Measurements from ENCODE around the gene SKI. TPM values are rescaled to one million over a fixed set of nuclear protein-coding genes. Genes with fewer than 3 reads are reported as not detected.

SKI gene
- total RNA-seq, 1 experiment from 2014 or later = 89.5 TPM

GRCh38 chr1:2291577-2291976, 63.5 kb downstream of the SKI start:
- H3K9me3 ChIP-seq (ENCODE audit: control insufficient read depth, low read depth, low read length) = no peaks in the 10 kb centered on the region
- no peak overlapping the region for H3K9ac ChIP-seq (ENCODE audit: extremely low read depth, insufficient read length, low read length)
- no peak for DNase-seq
- no peak for TF ChIP-seq CTCF (conservative IDR thresholded peaks at IDR 0.05)
- H2BK20ac ChIP-seq (ENCODE audit: low read depth, low read length, poor library complexity, severe bottlenecking) = no peak overlapping the region
- no peak overlapping the region for H3K14ac ChIP-seq (ENCODE audit: insufficient read depth, low read length)
- peaks cover 31 to 46% of the 10 kb centered on the region in 2 experiments for H3K4me1 Mint-ChIP-seq
- no peak overlapping the region for H4K91ac ChIP-seq (ENCODE audit: insufficient read length, low read depth, low read length)
- no peak overlapping the region for H3K18ac ChIP-seq (ENCODE audit: insufficient read length, low read depth, low read length)
- H3K27ac ChIP-seq (ENCODE audit: insufficient read length, low read depth, low read length) = no peak overlapping the region
- H2AK5ac ChIP-seq (ENCODE audit: insufficient read length, low read length) = no peak overlapping the region
- no peak overlapping the region for H3K56ac ChIP-seq (ENCODE audit: insufficient read length, low read depth, low read length)
- no CpG with 5 or more reads among the region's 5 CpGs for WGBS (ENCODE audit: extremely low coverage, insufficient read length, low lambda C conversion rate)
- H4K5ac ChIP-seq (ENCODE audit: insufficient read length, low read depth, low read length) = no peak overlapping the region
- no peaks in the 10 kb centered on the region; the same call in 1 of the 2 replicates for H3K4me1 ChIP-seq (ENCODE audit: insufficient read depth, low read length)
- H3T11ph ChIP-seq (ENCODE audit: low read length) = no peak overlapping the region
- H2AFZ ChIP-seq (ENCODE audit: low read length) = no peak overlapping the region
- H3K4me3 Mint-ChIP-seq = no peak overlapping the region
- H2BK120ac ChIP-seq (ENCODE audit: low read depth, low read length, poor library complexity, severe bottlenecking) = no peak overlapping the region
- H3K23me2 ChIP-seq (ENCODE audit: insufficient read length, low read depth, low read length, poor library complexity, severe bottlenecking) = no peaks in the 10 kb centered on the region
- no peaks in the 10 kb centered on the region; the same call in 1 of the 2 replicates for H3K27me3 Mint-ChIP-seq (ENCODE audit: low read depth)
- H2BK12ac ChIP-seq (ENCODE audit: insufficient read length, low read depth, low read length) = no peak overlapping the region
- H3K9me3 Mint-ChIP-seq = no peaks in the 10 kb centered on the region; a peak in 1 of 5 replicates
- peaks cover 4% of the 10 kb centered on the region for H4K20me1 ChIP-seq (ENCODE audit: control insufficient read depth, insufficient read depth, insufficient read length)
- H3K4me2 ChIP-seq (ENCODE audit: insufficient read depth, insufficient read length, low read length) = no peak overlapping the region
- no peak overlapping the region for H3K27ac Mint-ChIP-seq
- no peak overlapping the region for H4K8ac ChIP-seq (replicated peaks; ENCODE audit: insufficient read length, low read depth, low read length)
- no peak overlapping the region for H2BK5ac ChIP-seq (ENCODE audit: insufficient read length, low read length)
- H3K36me3 Mint-ChIP-seq (ENCODE audit: insufficient read depth in 1 of 3, low read depth in 3 of 3) = peaks cover 0 to 8% (median 3%) of the 10 kb centered on the region in 3 experiments; a peak in 3 of 7 replicates
- no peak overlapping the region for H3K4ac ChIP-seq (ENCODE audit: low read depth, low read length)
- H3K79me2 ChIP-seq (ENCODE audit: insufficient read depth, low read length) = peaks cover 34% of the 10 kb centered on the region; the same call in 1 of the 2 replicates
- no peak overlapping the region for H3K23ac ChIP-seq (ENCODE audit: insufficient read length, low read depth, low read length)
- peaks cover 8% of the 10 kb centered on the region for H3K79me1 ChIP-seq (ENCODE audit: insufficient read depth, low read depth, low read length, poor library complexity, severe bottlenecking)
- no peaks in the 10 kb centered on the region for H3K27me3 ChIP-seq (ENCODE audit: insufficient read depth, low read length)
- H2BK15ac ChIP-seq (ENCODE audit: low read depth, low read length) = no peak overlapping the region
